ENCODE data around the gene ENGASE. TPM values are rescaled to one million over a fixed set of nuclear protein-coding genes. Genes with fewer than 3 reads are reported as not detected.

The ENGASE gene
- total and polyA plus RNA-seq, 2 of the 8 experiments (the other 6 are each of a cell fraction or from before 2014, with no cell fraction given): 9.3 to 36.1 TPM

GRCh38 chr17:79041041-79041570, 33.5 kb upstream of the ENGASE start:
- WGBS, 2 experiments (ENCODE audit: extremely low coverage in 1 of 2, insufficient coverage in 1 of 2, insufficient read length in 1 of 2, insufficient replicate concordance in 2 of 2, low coverage in 1 of 2, low lambda C conversion rate in 2 of 2, missing lambda C conversion rate in 1 of 2): 78% methylated on average over 8 of the region's 13 CpGs; no CpG with 5 or more reads in 1 of the 2 experiments
- H3K23me2 ChIP-seq (ENCODE audit: low read depth, low read length): peaks cover 4% of the 10 kb centered on the region; the same call in 1 of the 2 replicates
- DNase-seq (ENCODE audit: low read depth in 1 of 2, low spot score in 2 of 2) (no peak), FAIRE-seq (no peak)
- H3K27ac ChIP-seq (ENCODE audit: low read depth, low read length): no peak overlapping the region
- no peak overlapping the region for H2AK5ac ChIP-seq (ENCODE audit: low read depth, low read length)
- no peaks in the 10 kb centered on the region for H3K4me1 ChIP-seq (replicated peaks in 1 of 4; ENCODE audit: control insufficient read depth in 3 of 4, insufficient read depth in 4 of 4, low read length in 3 of 4)
- no peak overlapping the region for H3K9ac ChIP-seq (replicated peaks in 1 of 4; ENCODE audit: extremely low read depth in 1 of 4, low read depth in 3 of 4, low read length in 3 of 4)
- no peak overlapping the region for H4K8ac ChIP-seq (ENCODE audit: extremely low read depth, insufficient read depth, low read length)
- no peak overlapping the region for H3K4me3 ChIP-seq (ENCODE audit: extremely low read depth in 1 of 4, insufficient read depth in 2 of 4, low read depth in 3 of 4, low read length in 4 of 4)
- H4K5ac ChIP-seq (ENCODE audit: insufficient read length, low read depth, low read length): no peak overlapping the region
- no peak overlapping the region for H2AFZ ChIP-seq (ENCODE audit: low read length)
- H3K9me3 ChIP-seq (ENCODE audit: insufficient read depth in 2 of 2, low read depth in 1 of 2, low read length in 1 of 2): no peaks in the 10 kb centered on the region; a peak in 1 of 4 replicates
- H2BK20ac ChIP-seq (ENCODE audit: low read length): no peak overlapping the region
- no peak overlapping the region for H3K23ac ChIP-seq (ENCODE audit: insufficient read length)
- no peaks in the 10 kb centered on the region; a peak in 1 of 8 replicates for H3K36me3 ChIP-seq (ENCODE audit: control insufficient read depth in 2 of 4, insufficient read depth in 4 of 4, low read length in 3 of 4)
- H3K27me3 ChIP-seq (replicated peaks in 1 of 4; ENCODE audit: control insufficient read depth in 3 of 4, extremely low read depth in 1 of 4, insufficient read depth in 3 of 4, low read length in 3 of 4): no peaks in the 10 kb centered on the region; a peak in 1 of 7 replicates
- H4K91ac ChIP-seq (replicated peaks; ENCODE audit: insufficient read length, low read length): no peak overlapping the region
- no peak overlapping the region for H3K14ac ChIP-seq (ENCODE audit: insufficient read length)
- no peak overlapping the region for H3K56ac ChIP-seq (replicated peaks; ENCODE audit: insufficient read length, low read depth, low read length)
- no peak overlapping the region for H2BK5ac ChIP-seq (ENCODE audit: low read depth, low read length)
- no peak overlapping the region for H3K18ac ChIP-seq (ENCODE audit: extremely low read depth, low read length)
- CTCF ChIA-PET (ENCODE audit: partially characterized antibody): interaction anchor here (0.6 to 4.3 kb wide), 14 partner anchors 8 to 118 kb away, joined by 3 to 26 read pairs (median 8); partner anchors contain the start of gene ENGASE
- peaks cover 0 to 12% of the 10 kb centered on the region in 2 experiments for H4K20me1 ChIP-seq (replicated peaks in 1 of 2; ENCODE audit: control insufficient read depth in 1 of 2, insufficient read depth in 2 of 2, low read length in 2 of 2)
- H3K79me1 ChIP-seq (ENCODE audit: low read depth, low read length): peaks cover 8% of the 10 kb centered on the region
- no peak overlapping the region for H2BK120ac ChIP-seq (replicated peaks; ENCODE audit: low read depth, low read length)
- no peak overlapping the region for H2BK12ac ChIP-seq (ENCODE audit: low read depth, low read length)
- H2BK15ac ChIP-seq (ENCODE audit: low read length): no peak overlapping the region
- H3K79me2 ChIP-seq (ENCODE audit: control insufficient read depth in 1 of 2, insufficient read depth in 2 of 2, low read length in 2 of 2): no peaks in the 10 kb centered on the region
- no peak overlapping the region for H3K4ac ChIP-seq (replicated peaks; ENCODE audit: insufficient read length, low read depth, low read length)
- POLR2A ChIA-PET (ENCODE audit: partially characterized antibody): interaction anchor here (0.7 kb wide), 1 partner anchor 13 kb away, joined by 3 read pairs; no protein-coding TSS in a partner anchor
- no peak overlapping the region for H3K4me2 ChIP-seq (ENCODE audit: insufficient read depth in 1 of 2, low read depth in 2 of 2, low read length in 2 of 2)
- TF ChIP-seq ZNF274 (IDR thresholded peaks at IDR 0.05; ENCODE audit: borderline replicate concordance, extremely low read depth, low read length): no peak
- no peak for TF ChIP-seq POLR2A (IDR thresholded peaks at IDR 0.05; ENCODE audit: control extremely low read depth in 1 of 2, low read depth in 2 of 2, low read length in 2 of 2)
- no peak for TF ChIP-seq SAP30 (IDR thresholded peaks at IDR 0.05; ENCODE audit: insufficient read depth, insufficient replicate concordance, low read length)
- TF ChIP-seq RFX5 (IDR thresholded peaks at IDR 0.05; ENCODE audit: borderline replicate concordance, low read depth, low read length): no peak
- no peak for TF ChIP-seq TEAD4 (IDR thresholded peaks at IDR 0.05; ENCODE audit: low read depth, low read length)
- no peak for TF ChIP-seq SP2 (IDR thresholded peaks at IDR 0.05; ENCODE audit: low read length)
- no peak for TF ChIP-seq ATF2 (IDR thresholded peaks at IDR 0.05; ENCODE audit: low read length)
- no peak for TF ChIP-seq SIN3A (conservative IDR thresholded peaks at IDR 0.05 in 1 of 2, IDR thresholded peaks at IDR 0.05 in 1 of 2; ENCODE audit: low read depth in 1 of 2, low read length in 2 of 2)
- TF ChIP-seq RNF2 (IDR thresholded peaks at IDR 0.05; ENCODE audit: borderline replicate concordance, low read depth, low read length, missing control alignments, poor library complexity, severe bottlenecking): no peak
- TF ChIP-seq TAF7 (optimal IDR thresholded peaks at IDR 0.05; ENCODE audit: borderline replicate concordance, low read depth, low read length): no peak
- TF ChIP-seq SP4 (IDR thresholded peaks at IDR 0.05; ENCODE audit: low read length): no peak
